Mucosa of gallbladder (tissue), 1 donor: ENCODE measurements around the gene AQP9. TPM values are rescaled to one million over a fixed set of nuclear protein-coding genes. Genes with fewer than 3 reads are reported as not detected.

Source experiments
- DNase-seq: peaks from one replicate; pipeline ENCODE4 v3.0.0-alpha.2; 2020; ENCODE audit warnings: low spot score
- total RNA-seq: library from RNA; stranded (reverse); gene quantifications from one replicate; pipeline ENCODE4 v1.2.1, GENCODE V29; 2021
- donor health status: DM: no; HTN: no; CAD: no.

Gene AQP9
- total RNA-seq, 1 donor from 2014 or later, result 0.35 TPM

DNA sequence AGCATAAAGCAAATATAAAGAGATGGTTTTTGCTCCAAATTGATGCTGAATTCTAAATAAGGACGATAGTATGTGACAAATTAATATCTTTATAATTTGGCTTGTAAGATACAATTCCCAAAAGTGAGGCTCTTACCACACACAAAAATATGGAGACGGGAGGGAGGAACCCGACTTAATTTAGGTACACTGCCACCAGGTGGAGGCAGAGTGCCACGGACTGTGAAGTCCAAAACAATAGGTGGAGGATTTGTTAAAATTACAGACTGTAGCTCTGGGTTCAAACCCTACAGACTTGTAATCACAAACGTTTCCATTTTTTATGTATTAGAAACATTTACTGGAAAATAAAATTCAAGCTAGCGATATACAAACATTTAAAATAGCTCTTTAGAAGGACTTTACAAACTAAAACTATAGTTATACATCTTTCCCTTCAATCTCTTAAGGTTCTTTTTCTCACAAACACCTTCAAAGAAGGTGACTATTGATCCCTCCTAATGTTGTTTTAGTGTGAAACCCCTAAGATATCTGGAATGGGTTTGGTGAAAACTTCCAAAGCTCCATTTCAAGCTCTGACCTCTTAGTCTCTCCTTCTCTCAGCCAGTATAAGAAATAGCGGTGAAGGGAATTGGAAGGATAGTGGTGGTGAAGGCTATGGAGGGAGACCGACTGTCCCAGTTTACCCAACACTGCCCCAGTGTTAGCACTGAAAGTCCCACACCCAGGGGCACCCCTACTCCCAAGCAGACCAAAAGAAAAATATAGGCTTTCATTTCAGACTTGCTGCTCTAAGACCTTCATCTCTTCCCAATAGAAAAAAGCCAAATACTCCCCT is 89.7 kb downstream of the AQP9 start:
- peak; percentile 68 for DNase-seq

DNA sequence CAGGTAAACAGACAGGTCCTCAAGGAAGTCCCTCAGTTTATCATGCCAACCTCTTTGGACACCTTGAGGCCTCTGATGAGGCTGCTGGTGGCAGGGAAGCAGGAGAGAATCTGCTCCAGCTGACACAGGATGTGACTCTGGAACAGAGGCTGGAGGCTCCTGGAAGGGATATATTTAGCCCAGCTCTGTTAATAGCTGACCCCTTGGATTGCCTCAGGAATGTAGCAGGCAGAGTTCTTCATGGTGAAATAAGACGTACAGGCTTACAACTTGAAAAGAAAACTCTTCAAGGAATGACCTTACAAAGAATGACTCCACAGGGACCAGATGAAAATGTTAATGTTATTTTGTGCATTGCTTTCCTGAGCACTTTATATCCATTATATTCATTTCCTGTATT is 90.5 kb downstream of the AQP9 start:
- no peak for DNase-seq

DNA sequence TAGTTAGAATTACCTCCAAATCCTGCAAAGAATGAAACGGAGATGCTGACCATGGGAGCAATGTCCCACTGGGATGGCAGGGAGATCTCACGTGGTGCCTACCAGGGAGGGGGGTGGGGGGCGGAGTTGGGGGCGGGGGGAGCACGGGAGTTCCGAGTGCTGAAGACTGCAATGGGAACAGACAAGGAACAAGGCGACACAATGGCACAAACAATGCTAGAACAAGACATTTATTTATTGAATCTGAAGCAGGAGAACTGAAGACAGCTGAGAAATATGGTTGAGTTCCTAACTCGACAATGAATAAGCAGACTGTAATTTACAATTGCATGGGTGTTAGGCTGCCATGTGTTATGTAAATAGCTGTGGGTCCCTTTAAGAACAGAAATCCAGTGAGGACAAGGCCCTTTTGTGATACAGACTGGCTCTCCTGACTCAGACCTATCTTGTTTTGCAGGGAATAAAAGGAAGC is 91.2 kb downstream of the AQP9 start:
- DNase-seq, result no peak

DNA sequence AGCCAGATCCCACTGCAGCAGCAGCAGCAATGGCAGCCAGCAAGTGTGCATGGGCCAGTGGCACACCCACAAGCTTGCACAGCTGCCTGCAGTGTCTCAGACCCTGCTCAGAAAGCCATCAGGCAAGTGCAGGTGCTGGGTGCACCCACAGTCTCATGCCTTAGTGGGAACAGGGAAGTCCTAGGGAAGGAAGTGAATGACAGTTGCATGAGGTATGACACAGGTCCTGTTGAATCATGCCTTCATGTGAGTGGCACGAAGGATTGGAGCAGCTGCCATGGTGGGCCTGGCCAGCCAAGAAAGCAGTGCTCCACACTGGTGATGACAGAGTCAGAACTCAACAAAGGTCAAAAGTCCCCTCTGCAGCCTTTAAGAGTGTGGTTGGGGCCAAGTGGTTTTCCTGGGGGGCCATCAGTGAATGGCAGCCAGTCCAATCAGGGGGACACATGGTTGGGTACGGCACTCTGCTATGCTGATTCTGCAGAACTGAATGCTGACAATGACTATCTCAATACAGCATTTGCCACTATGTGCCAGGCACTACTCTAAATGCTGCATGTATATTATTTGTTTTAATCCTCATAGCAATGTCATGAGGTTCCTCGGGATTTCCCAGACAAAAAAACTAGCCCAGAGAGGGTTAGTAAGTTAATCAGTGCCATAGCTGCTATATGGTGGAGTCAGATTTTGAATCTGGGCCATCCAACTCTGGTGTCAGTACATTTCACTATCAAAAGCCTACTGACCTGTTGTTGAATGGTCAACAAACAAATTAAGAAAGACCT is 94.3 kb downstream of the AQP9 start:
- DNase-seq, result no peak

DNA sequence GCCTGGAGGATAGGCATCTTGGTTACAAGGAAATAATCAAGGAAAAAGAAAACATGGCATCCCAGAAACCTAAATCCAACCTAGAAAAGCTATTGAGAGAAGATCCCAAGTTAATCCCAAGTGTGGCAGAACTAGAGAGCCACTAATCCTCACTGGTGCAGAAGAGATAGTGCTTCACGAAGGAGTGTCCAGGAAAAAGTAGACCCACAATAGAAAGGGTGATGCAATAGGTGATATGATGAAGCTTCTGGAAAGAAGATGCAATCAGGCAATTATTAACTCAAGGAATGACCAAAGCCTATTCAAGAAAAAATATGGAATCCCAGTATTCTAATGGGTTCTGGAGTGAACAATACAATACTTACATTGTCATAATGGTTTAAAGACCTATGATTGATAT is 95.2 kb downstream of the AQP9 start:
- no peak for DNase-seq

Other genes with a start within 250 kb of the AQP9 start
- 134 TPM for gene ALDH1A2, start 72.7 kb upstream of the AQP9 start, total RNA-seq